Choroid plexus epithelial cell (primary cell): ENCODE measurements around the gene CLTCL1.

ENCODE experiments used
- DNase-seq: peaks from one replicate; pipeline ENCODE4 v3.0.0-alpha.2; 2010; ENCODE audit warnings: low read depth
- H3K4me3 ChIP-seq: 2 replicates; pipeline ENCODE4 v1.5.1; 2011; ENCODE audit warnings: low read depth, mild to moderate bottlenecking, control low read depth, low read length, moderate library complexity
- TF ChIP-seq, protein P1 (sequence below): conservative IDR thresholded peaks from 2 replicates; pipeline ENCODE4 v1.5.1; 2011; ENCODE audit warnings: low read depth, mild to moderate bottlenecking, control low read depth, inconsistent platforms, low read length, moderate library complexity

Gene CLTCL1

GRCh38 chr22:19137384-19138216 lies 153.9 kb downstream of the CLTCL1 start:
- H3K4me3 ChIP-seq: no peak overlapping the region
- TF ChIP-seq, protein P1, sequence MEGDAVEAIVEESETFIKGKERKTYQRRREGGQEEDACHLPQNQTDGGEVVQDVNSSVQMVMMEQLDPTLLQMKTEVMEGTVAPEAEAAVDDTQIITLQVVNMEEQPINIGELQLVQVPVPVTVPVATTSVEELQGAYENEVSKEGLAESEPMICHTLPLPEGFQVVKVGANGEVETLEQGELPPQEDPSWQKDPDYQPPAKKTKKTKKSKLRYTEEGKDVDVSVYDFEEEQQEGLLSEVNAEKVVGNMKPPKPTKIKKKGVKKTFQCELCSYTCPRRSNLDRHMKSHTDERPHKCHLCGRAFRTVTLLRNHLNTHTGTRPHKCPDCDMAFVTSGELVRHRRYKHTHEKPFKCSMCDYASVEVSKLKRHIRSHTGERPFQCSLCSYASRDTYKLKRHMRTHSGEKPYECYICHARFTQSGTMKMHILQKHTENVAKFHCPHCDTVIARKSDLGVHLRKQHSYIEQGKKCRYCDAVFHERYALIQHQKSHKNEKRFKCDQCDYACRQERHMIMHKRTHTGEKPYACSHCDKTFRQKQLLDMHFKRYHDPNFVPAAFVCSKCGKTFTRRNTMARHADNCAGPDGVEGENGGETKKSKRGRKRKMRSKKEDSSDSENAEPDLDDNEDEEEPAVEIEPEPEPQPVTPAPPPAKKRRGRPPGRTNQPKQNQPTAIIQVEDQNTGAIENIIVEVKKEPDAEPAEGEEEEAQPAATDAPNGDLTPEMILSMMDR: no peak
- DNase-seq: no peak

DNA sequence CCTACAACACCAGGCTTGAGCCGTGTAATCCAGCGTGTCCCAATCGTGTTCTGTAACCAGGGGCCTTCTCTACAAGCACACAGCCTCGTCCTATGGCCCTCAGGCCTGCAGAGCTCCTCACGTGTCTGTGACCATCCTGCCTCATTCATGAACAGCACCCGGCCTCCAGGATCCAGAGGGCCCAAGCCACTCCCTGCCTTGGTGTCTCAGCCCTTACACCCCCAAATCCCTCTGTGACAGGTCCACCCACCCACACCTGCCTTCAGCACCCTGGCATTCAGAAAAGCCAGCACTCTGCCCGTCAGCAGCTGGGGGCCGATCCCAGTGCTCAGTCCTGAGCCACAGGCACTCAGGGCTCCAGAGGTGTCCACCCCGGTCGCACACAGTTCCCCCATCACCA lies 154.6 kb downstream of the CLTCL1 start:
- TF ChIP-seq, protein P1: no peak

DNA sequence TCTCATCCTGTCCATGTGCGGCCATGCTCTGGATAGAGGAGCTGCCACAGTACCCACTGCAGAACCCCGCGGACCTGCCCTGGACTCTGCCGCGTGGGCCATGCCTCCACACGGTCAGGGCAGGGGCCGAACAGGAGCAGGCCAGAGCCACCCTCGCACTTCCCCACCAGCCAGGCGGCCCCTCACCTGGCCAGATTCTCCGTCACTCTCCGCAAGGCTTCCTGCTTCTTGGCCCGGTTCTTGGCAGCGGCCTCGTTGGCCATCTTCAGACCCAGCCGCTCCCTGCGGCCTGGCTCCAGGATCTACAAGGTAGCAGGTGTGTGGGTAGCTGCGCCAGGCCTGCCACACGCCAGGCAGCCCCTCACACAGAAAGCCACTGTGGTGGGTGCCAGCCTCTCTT lies 156.6 kb downstream of the CLTCL1 start:
- no peak for DNase-seq
- H3K4me3 ChIP-seq: no peak overlapping the region
- TF ChIP-seq, protein P1: no peak

More for the DNA sequence above, 154.6 kb downstream of the CLTCL1 start:
- no peak overlapping the region for H3K4me3 ChIP-seq
- DNase-seq: no peak

- TF ChIP-seq, protein P1: no peak
- DNase-seq: no peak
Measured at GRCh38 chr22:19134176-19134831, 157.2 kb downstream of the CLTCL1 start.

GRCh38 chr22:19133561-19133960 lies 158.0 kb downstream of the CLTCL1 start:
- H3K4me3 ChIP-seq: no peak overlapping the region
- TF ChIP-seq, protein P1: no peak
- no peak for DNase-seq

More at GRCh38 chr22:19134176-19134831, 157.2 kb downstream of the CLTCL1 start:
- H3K4me3 ChIP-seq: no peak overlapping the region

- TF ChIP-seq, protein P1: no peak
- DNase-seq: no peak
- no peak overlapping the region for H3K4me3 ChIP-seq
Measured at GRCh38 chr22:19132693-19133400, 158.7 kb downstream of the CLTCL1 start.
